IMR-90 (cell line): ENCODE measurements around the gene PCCB. TPM values are rescaled to one million over a fixed set of nuclear protein-coding genes. Genes with fewer than 3 reads are reported as not detected.

Experiments
- ATAC-seq: fragments of 200-7000 bp; cut with Tn5 transposase; 2 replicates; pipeline ENCODE4 v1.9.1; 2020; ENCODE audit warnings: low read depth, mild to moderate bottlenecking, moderate library complexity
- BruUV-seq: library from RNA; stranded (reverse); fragments of 400-500 nt; replicated peaks from 2 replicates; lab custom pipeline; 2021; lab: Mats Ljungman, UMichigan
- CTCF ChIA-PET: fragments of 300-600 bp; formaldehyde crosslinking; extraction: SDS; loops from one replicate; lab custom pipeline; 2021; ENCODE audit warnings: antibody characterized with exemption; lab: Yijun Ruan, JAX
- POLR2A ChIA-PET: fragments of 300-600 bp; sonication (Branson Sonifier 250); formaldehyde crosslinking; loops from one replicate; lab custom pipeline; 2022; ENCODE audit warnings: antibody characterized with exemption; ENCODE audit not compliant: unreplicated experiment; lab: Charles Lee
- DNase-seq: peaks from one replicate; pipeline ENCODE4 v3.0.0; 2013
- H2AFZ ChIP-seq: replicated peaks from 2 replicates; pipeline ENCODE3; 2013; ENCODE audit warnings: low read length, mild to moderate bottlenecking; ENCODE audit not compliant: poor library complexity
- H2AK5ac ChIP-seq: 2 replicates; pipeline ENCODE4 v1.6.1; 2013; ENCODE audit warnings: low read depth, low read length, inconsistent platforms
- H2AK9ac ChIP-seq: replicated peaks from 2 replicates; pipeline ENCODE3; 2013; ENCODE audit warnings: mild to moderate bottlenecking, low read depth, low read length, moderate library complexity; ENCODE audit not compliant: poor library complexity
- H2BK120ac ChIP-seq: 2 replicates; pipeline ENCODE4 v1.6.1; 2013; ENCODE audit warnings: low read depth, low read length, inconsistent platforms
- H2BK15ac ChIP-seq: 3 replicates; pipeline ENCODE4 v1.6.1; 2013; ENCODE audit warnings: low read depth, low read length, inconsistent platforms
- H2BK20ac ChIP-seq: 2 replicates; pipeline ENCODE4 v1.6.1; 2013; ENCODE audit warnings: low read depth, mild to moderate bottlenecking, inconsistent platforms, low read length, moderate library complexity
- H2BK5ac ChIP-seq: 2 replicates; pipeline ENCODE4 v1.6.1; 2013; ENCODE audit warnings: mild to moderate bottlenecking, low read depth, low read length, inconsistent platforms; ENCODE audit not compliant: poor library complexity, severe bottlenecking
- H3K14ac ChIP-seq: replicated peaks from 2 replicates; pipeline ENCODE4 v1.6.1; 2013; ENCODE audit warnings: low read depth, low read length, inconsistent platforms
- H3K18ac ChIP-seq: 2 replicates; pipeline ENCODE4 v1.6.1; 2013; ENCODE audit warnings: low read depth, low read length, control low read depth
- H3K23ac ChIP-seq: 2 replicates; pipeline ENCODE4 v1.6.1; 2013; ENCODE audit warnings: low read depth, low read length, inconsistent platforms
- H3K27ac ChIP-seq: 2 replicates; pipeline ENCODE4 v1.5.1; 2013; ENCODE audit warnings: mild to moderate bottlenecking, control low read depth, low read length; ENCODE audit not compliant: insufficient read depth
- H3K27me3 ChIP-seq: 2 replicates; pipeline ENCODE4 v1.6.1; 2013; ENCODE audit warnings: low read length; ENCODE audit not compliant: control insufficient read depth, insufficient read depth
- H3K36me3 ChIP-seq: 2 replicates; pipeline ENCODE4 v1.6.1; 2013; ENCODE audit warnings: low read length, mixed read lengths; ENCODE audit not compliant: control insufficient read depth, insufficient read depth
- H3K4ac ChIP-seq: 2 replicates; pipeline ENCODE4 v1.6.1; 2013; ENCODE audit warnings: low read depth, low read length, inconsistent platforms
- H3K4me1 ChIP-seq: 2 replicates; pipeline ENCODE4 v1.6.1; 2013; ENCODE audit warnings: low read length, mixed read lengths; ENCODE audit not compliant: control insufficient read depth, insufficient read depth
- H3K4me2 ChIP-seq: 2 replicates; pipeline ENCODE4 v1.6.1; 2013; ENCODE audit warnings: low read depth, mild to moderate bottlenecking, control low read depth, low read length, moderate library complexity
- H3K4me3 ChIP-seq: 2 replicates; pipeline ENCODE4 v1.5.1; 2013; ENCODE audit warnings: low read depth, mild to moderate bottlenecking, control low read depth, low read length, moderate library complexity; ENCODE audit not compliant: insufficient read depth
- H3K56ac ChIP-seq: 2 replicates; pipeline ENCODE4 v1.6.1; 2013; ENCODE audit warnings: low read length, inconsistent platforms; ENCODE audit not compliant: insufficient read depth; ENCODE audit errors: extremely low read depth
- H3K79me1 ChIP-seq, 2 experiments: 2 replicates each; pipeline ENCODE4 v1.6.1; 2013; ENCODE audit warnings: low read length in 2 of 2, inconsistent platforms in 1 of 2, low read depth in 1 of 2
- H3K9ac ChIP-seq: 2 replicates; pipeline ENCODE4 v1.6.1; 2013; ENCODE audit warnings: low read depth, low read length, control low read depth
- H3K9me1 ChIP-seq: 2 replicates; pipeline ENCODE4 v1.6.1; 2013; ENCODE audit warnings: low read length, inconsistent platforms; ENCODE audit not compliant: insufficient read depth
- H3K9me3 ChIP-seq: 2 replicates; pipeline ENCODE4 v1.6.1; 2013; ENCODE audit warnings: low read length; ENCODE audit not compliant: control insufficient read depth, insufficient read depth
- H4K20me1 ChIP-seq: 2 replicates; pipeline ENCODE4 v1.6.1; 2013; ENCODE audit warnings: low read length, inconsistent platforms; ENCODE audit not compliant: insufficient read depth
- H4K5ac ChIP-seq: 2 replicates; pipeline ENCODE4 v1.6.1; 2013; ENCODE audit warnings: mild to moderate bottlenecking, low read depth, low read length, control low read depth
- H4K8ac ChIP-seq, 2 experiments: 2 replicates each; pipeline ENCODE4 v1.6.1; 2013; ENCODE audit warnings: low read depth in 2 of 2, low read length in 2 of 2, control low read depth in 1 of 2, inconsistent platforms in 1 of 2
- H4K91ac ChIP-seq: 2 replicates; pipeline ENCODE4 v1.6.1; 2013; ENCODE audit warnings: low read depth, low read length, inconsistent platforms; ENCODE audit not compliant: insufficient read depth
- BHLHE40 ChIP-seq: fragments of 150-350 bp; IDR thresholded peaks from 2 replicates; pipeline ENCODE4 v1.6.1; 2016; ENCODE audit warnings: mild to moderate bottlenecking, low read depth, low read length
- CEBPB ChIP-seq: IDR thresholded peaks from 2 replicates; pipeline ENCODE4 v1.6.1; 2012; ENCODE audit warnings: low read depth, low read length, improper control_type of control experiment
- CHD1 ChIP-seq: IDR thresholded peaks from 2 replicates; pipeline ENCODE4 v1.6.1; 2012; ENCODE audit warnings: low read depth, low read length, improper control_type of control experiment
- FOS ChIP-seq: fragments of 150-350 bp; IDR thresholded peaks from 2 replicates; pipeline ENCODE4 v1.6.1; 2016; ENCODE audit warnings: low read depth, low read length
- MAFK ChIP-seq: IDR thresholded peaks from 2 replicates; pipeline ENCODE4 v1.6.1; 2012; ENCODE audit warnings: low read depth, low read length, improper control_type of control experiment
- MAZ ChIP-seq: IDR thresholded peaks from 2 replicates; pipeline ENCODE4 v1.6.1; 2012; ENCODE audit warnings: low read depth, mild to moderate bottlenecking, low read length, improper control_type of control experiment, moderate library complexity, borderline replicate concordance
- MXI1 ChIP-seq: IDR thresholded peaks from 2 replicates; pipeline ENCODE4 v1.6.1; 2012; ENCODE audit warnings: low read depth, mild to moderate bottlenecking, low read length, moderate library complexity, borderline replicate concordance
- POLR2A ChIP-seq: IDR thresholded peaks from 2 replicates; pipeline ENCODE4 v1.6.1; 2012; ENCODE audit warnings: mild to moderate bottlenecking, low read depth, low read length
- RAD21 ChIP-seq: IDR thresholded peaks from 2 replicates; pipeline ENCODE4 v1.6.1; 2012; ENCODE audit warnings: low read length, improper control_type of control experiment
- RCOR1 ChIP-seq: IDR thresholded peaks from 2 replicates; pipeline ENCODE4 v1.6.1; 2012; ENCODE audit warnings: mild to moderate bottlenecking, low read length, improper control_type of control experiment; ENCODE audit not compliant: insufficient replicate concordance
- SMC3 ChIP-seq: fragments of 150-350 bp; IDR thresholded peaks from 2 replicates; pipeline ENCODE4 v1.6.1; 2016; ENCODE audit warnings: low read depth, mild to moderate bottlenecking, antibody characterized with exemption, low read length, moderate library complexity
- WGBS, 2 experiments: methylation state at CpG; one replicate each; pipeline versions ENCODE4 v1.1.5 to v1.1.7; 2013; ENCODE audit warnings: missing lambda C conversion rate in 2 of 2; ENCODE audit not compliant: insufficient read length in 1 of 2; ENCODE audit errors: extremely low coverage in 2 of 2; 5-methylcytosine and 5-hydroxymethylcytosine counted together
- dilution Hi-C: fragments of 300-500 bp; cut with HindIII; formaldehyde crosslinking; loops from one replicate; pipeline ENCODE4 v1.14.3; 2018; ENCODE audit warnings: low sequenced_read_pairs; ENCODE audit not compliant: unreplicated experiment
- in situ Hi-C: fragments of 300-500 bp; cut with MboI; formaldehyde crosslinking; loops from 3 replicates; pipeline ENCODE4 v1.14.3; 2019; ENCODE audit warnings: low sequenced_read_pairs, inconsistent platforms, mixed read lengths
- intact Hi-C: fragments of 100-400 bp; cut with micrococcal nuclease; formaldehyde crosslinking; loops from 2 replicates; pipeline ENCODE4 v1.10.0; 2022
- polyA plus RNA-seq, 3 experiments: library from polyadenylated mRNA; depleted of rRNA; stranded (reverse); fragments of >200 nt; gene quantifications; 2 replicates each; pipeline ENCODE4 v1.2.3, GENCODE V29; 2012; ENCODE audit warnings: low replicate concordance in 1 of 3
- total RNA-seq: library from RNA; depleted of rRNA; stranded (reverse); fragments of >200 nt; gene quantifications from 2 replicates; pipeline ENCODE4 v1.2.3, GENCODE V29; 2012

PCCB gene
- total and polyA plus RNA-seq, 2 of the 4 experiments (the other 2 are of a cell fraction) = 40.5 to 76.2 TPM

DNA sequence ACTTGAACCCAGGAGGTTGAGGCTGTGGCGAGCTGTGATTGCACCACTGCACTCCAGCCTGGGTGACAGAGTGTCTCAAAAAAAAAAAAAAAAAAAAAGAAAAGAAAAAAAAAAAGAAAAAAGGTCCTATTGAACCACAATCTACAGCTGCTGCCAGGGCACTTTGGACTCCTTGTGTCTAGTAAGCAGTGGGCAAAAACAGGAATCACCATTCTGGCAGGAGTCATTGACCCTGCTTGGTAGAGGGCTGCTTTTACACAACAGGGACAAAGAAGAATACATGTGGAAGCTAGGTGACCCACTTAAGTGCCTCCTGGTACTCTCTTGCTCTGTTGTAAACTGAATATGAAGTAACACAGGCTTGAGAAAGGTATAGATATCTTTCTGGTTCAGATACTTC, 14.6 kb upstream of the PCCB start:
- Histone ChIP-seq H3K23ac (no peak overlapping the region), H3K27me3 (no peaks in the 10 kb centered on the region; the same call in 1 of the 2 replicates), H3K4me1 (peaks cover 7% of the 10 kb centered on the region), H3K9me3 (no peaks in the 10 kb centered on the region), H4K20me1 (no peaks in the 10 kb centered on the region), H3K9me1 (peaks cover 7% of the 10 kb centered on the region; the same call in 1 of the 2 replicates), H3K27ac (no peak overlapping the region), H3K14ac (no peak overlapping the region), H2AFZ (no peak overlapping the region), H4K8ac (no peak overlapping the region), H2AK5ac (0 out of 2 replicates have a peak overlapping the region, but pooled peaks have one; percentile 36), H4K91ac (no peak overlapping the region), H3K9ac (no peak overlapping the region), H4K5ac (no peak overlapping the region), H3K4ac (no peak overlapping the region), H2BK5ac (no peak overlapping the region), H2BK15ac (no peak overlapping the region), H3K36me3 (no peaks in the 10 kb centered on the region), H3K79me1 (no peaks in the 10 kb centered on the region), H3K56ac (no peak overlapping the region), H3K4me3 (no peak overlapping the region), H2AK9ac (no peak overlapping the region), H3K18ac (no peak overlapping the region), H3K4me2 (no peak overlapping the region), H2BK20ac (no peak overlapping the region), H2BK120ac (no peak overlapping the region)
- intact Hi-C loops (no loop called here), dilution Hi-C loops (no loop called here), in situ Hi-C loops (no loop called here)
- DNase-seq (no peak), ATAC-seq (no peak)
- WGBS, 2 experiments = no CpG with 5 or more reads among the region's 1 CpG
- ChIA-PET POLR2A (interaction anchor here (0.6 kb wide), 1 partner anchor 183 kb away, joined by 3 read pairs; no protein-coding TSS in a partner anchor), CTCF (interaction anchor here (0.6 kb wide), 1 partner anchor 8 kb away, joined by 4 read pairs; no protein-coding TSS in a partner anchor)
- BruUV-seq = no TSS peak
- no peak for TF ChIP-seq MAFK
- no peak for TF ChIP-seq CEBPB
- TF ChIP-seq RCOR1 = no peak
- no peak for TF ChIP-seq POLR2A
- no peak for TF ChIP-seq SMC3
- TF ChIP-seq FOS = no peak
- no peak for TF ChIP-seq MAZ
- TF ChIP-seq RAD21 = no peak
- no peak for TF ChIP-seq BHLHE40
- no peak for TF ChIP-seq CHD1
- TF ChIP-seq MXI1 = no peak
